Uterus (tissue), 4 donors: ENCODE measurements around the gene RNPEP. TPM values are rescaled to one million over a fixed set of nuclear protein-coding genes. Genes with fewer than 3 reads are reported as not detected.

ENCODE experiments used
- DNase-seq, 2 donors: peaks; one replicate each; pipeline ENCODE4 v3.0.0-alpha.2; 2019 to 2020
- H3K27ac ChIP-seq, 2 donors: fragments of 200-600 bp; sonication (generic); 1 replicate in 1 of 2; 2 replicates in 1 of 2; pipeline ENCODE4 v1.5.1; 2016 to 2018
- H3K27me3 ChIP-seq, 2 donors: fragments of 200-600 bp; sonication (generic); one replicate each; pipeline ENCODE4 v1.5.1; 2018 to 2019; ENCODE audit warnings: control low read depth in 1 of 2
- H3K36me3 ChIP-seq, 2 donors: fragments of 200-600 bp; sonication (generic); one replicate each; pipeline ENCODE4 v1.5.1; 2019; ENCODE audit warnings: control low read depth in 1 of 2
- H3K4me1 ChIP-seq, 2 donors: fragments of 200-600 bp; sonication (generic); one replicate each; pipeline ENCODE4 v1.5.1; 2018 to 2019; ENCODE audit warnings: control low read depth in 1 of 2
- H3K4me3 ChIP-seq, 2 donors: fragments of 200-600 bp; sonication (generic); 1 replicate in 1 of 2; 2 replicates in 1 of 2; pipeline ENCODE4 v1.5.1; 2018 to 2019; ENCODE audit warnings: mild to moderate bottlenecking in 1 of 2
- H3K9me3 ChIP-seq, 2 donors: fragments of 200-600 bp; sonication (generic); one replicate each; pipeline ENCODE4 v1.5.1; 2019; ENCODE audit warnings: control low read depth in 1 of 2
- CTCF ChIP-seq, 4 experiments: fragments of 200-600 bp in 2 of 4; fragments of 450-650 bp in 2 of 4; sonication (generic) in 2 of 4; IDR thresholded peaks; one replicate each; pipeline ENCODE4 v1.5.1; 2016 to 2019; ENCODE audit warnings: antibody characterized with exemption in 4 of 4, mild to moderate bottlenecking in 2 of 4, moderate library complexity in 1 of 4
- POLR2A ChIP-seq, 2 donors: fragments of 450-650 bp; IDR thresholded peaks; one replicate each; pipeline ENCODE4 v1.6.1; 2016; ENCODE audit warnings: antibody characterized with exemption in 2 of 2, mild to moderate bottlenecking in 1 of 2, moderate library complexity in 1 of 2
- intact Hi-C: fragments of 100-400 bp; cut with DNase I; formaldehyde crosslinking; loops from one replicate; pipeline ENCODE4 v1.15.1; 2023; ENCODE audit warnings: low total_unique reads
- total RNA-seq, 4 donors: library from RNA; depleted of rRNA in 3 of 4; stranded (reverse); fragments of >200 nt in 3 of 4; gene quantifications; one replicate each; pipeline versions ENCODE4 v1.1.0 to v1.2.4, GENCODE V29; 2014 to 2023
- donor health status: DM: yes; HTN: yes; CAD: no.

The RNPEP gene
- total RNA-seq, 4 donors from 2014 or later, result 17.9 to 64.8 (median 41.7) TPM

- intact Hi-C loops, result loop anchor here (5.0 kb wide), 1 partner anchor 93 kb away; no protein-coding TSS in a partner anchor
- TF ChIP-seq CTCF (IDR thresholded peaks at IDR 0.05) (no peak), POLR2A (IDR thresholded peaks at IDR 0.05) (no peak)
- no peaks in the 10 kb centered on the region for H3K27me3 ChIP-seq
- no peaks in the 10 kb centered on the region for H3K4me1 ChIP-seq
- no peak overlapping the region for H3K4me3 ChIP-seq
- H3K27ac ChIP-seq, result no peak overlapping the region
- H3K9me3 ChIP-seq, result no peaks in the 10 kb centered on the region
- no peaks in the 10 kb centered on the region for H3K36me3 ChIP-seq
- DNase-seq, result no peak
Measured at GRCh38 chr1:201970334-201971159, 11.9 kb upstream of the RNPEP start.

- Histone ChIP-seq H3K27me3 (no peaks in the 10 kb centered on the region), H3K4me3 (peak overlapping the region; percentile 72 to 100), H3K27ac (peak overlapping the region; percentile 92 to 98), H3K36me3 (no peaks in the 10 kb centered on the region), H3K4me1 (no peaks in the 10 kb centered on the region), H3K9me3 (no peaks in the 10 kb centered on the region)
- intact Hi-C loops, result no loop called here
- peak; percentile 66 to 87 for DNase-seq
- TF ChIP-seq CTCF (IDR thresholded peaks at IDR 0.05) (no peak), POLR2A (IDR thresholded peaks at IDR 0.05) (no peak)
Measured at GRCh38 chr1:201982082-201982622, 296 bp upstream of the RNPEP start.

GRCh38 chr1:201983380-201983805 is 945 bp downstream of the RNPEP start:
- Histone ChIP-seq H3K27me3 (no peaks in the 10 kb centered on the region), H3K36me3 (no peaks in the 10 kb centered on the region), H3K4me1 (no peaks in the 10 kb centered on the region), H3K9me3 (no peaks in the 10 kb centered on the region), H3K4me3 (peak overlapping the region; percentile 72 to 100), H3K27ac (peak overlapping the region; percentile 92 to 98)
- no peak for DNase-seq
- TF ChIP-seq CTCF (IDR thresholded peaks at IDR 0.05) (no peak), POLR2A (IDR thresholded peaks at IDR 0.05) (no peak)
- intact Hi-C loops, result no loop called here

- Histone ChIP-seq H3K4me3 (no peak overlapping the region), H3K27me3 (no peaks in the 10 kb centered on the region), H3K9me3 (no peaks in the 10 kb centered on the region), H3K4me1 (no peaks in the 10 kb centered on the region), H3K27ac (no peak overlapping the region), H3K36me3 (no peaks in the 10 kb centered on the region)
- no peak for TF ChIP-seq CTCF (IDR thresholded peaks at IDR 0.05)
- TF ChIP-seq POLR2A (IDR thresholded peaks at IDR 0.05), result no peak
- intact Hi-C loops, result no loop called here
- DNase-seq, result no peak
Measured at GRCh38 chr1:201984446-201984845, 2.0 kb downstream of the RNPEP start.

- H3K27me3 ChIP-seq, result no peaks in the 10 kb centered on the region
- intact Hi-C loops, result no loop called here
- H3K9me3 ChIP-seq, result no peaks in the 10 kb centered on the region
- H3K27ac ChIP-seq, result no peak overlapping the region
- no peaks in the 10 kb centered on the region for H3K4me1 ChIP-seq
- no peaks in the 10 kb centered on the region for H3K36me3 ChIP-seq
- TF ChIP-seq POLR2A (IDR thresholded peaks at IDR 0.05), result no peak
- no peak for TF ChIP-seq CTCF (IDR thresholded peaks at IDR 0.05)
- DNase-seq, result peak in 1 of 2 donors; percentile 8
- H3K4me3 ChIP-seq, result no peak overlapping the region
Measured at GRCh38 chr1:201985355-201985754, 2.9 kb downstream of the RNPEP start.
